HEK293 (cell line): Measurements from ENCODE around the gene PACRG.

Experiments
- PRDM10 ChIP-seq: fragments of 450-650 bp; formaldehyde crosslinking; IDR thresholded peaks from 2 replicates; pipeline ENCODE4 v1.5.1; 2016; ENCODE audit warnings: missing biosample characterization, missing genetic modification characterization
- ZBTB20 ChIP-seq: fragments of 450-650 bp; formaldehyde crosslinking; IDR thresholded peaks from 2 replicates; pipeline ENCODE4 v1.5.1; 2016; ENCODE audit warnings: missing biosample characterization, missing genetic modification characterization
- ZBTB48 ChIP-seq: fragments of 450-650 bp; formaldehyde crosslinking; IDR thresholded peaks from 2 replicates; pipeline ENCODE4 v1.5.1; 2016; ENCODE audit warnings: missing biosample characterization, missing genetic modification characterization
- ZNF10 ChIP-seq: fragments of 450-650 bp; formaldehyde crosslinking; IDR thresholded peaks from 2 replicates; pipeline ENCODE4 v1.5.1; 2017; ENCODE audit warnings: missing biosample characterization, missing genetic modification characterization
- ZNF174 ChIP-seq: fragments of 450-650 bp; formaldehyde crosslinking; IDR thresholded peaks from 2 replicates; pipeline ENCODE4 v1.5.0; 2017; ENCODE audit warnings: missing biosample characterization, mild to moderate bottlenecking, missing genetic modification characterization
- ZNF23 ChIP-seq: fragments of 450-650 bp; formaldehyde crosslinking; IDR thresholded peaks from 2 replicates; pipeline ENCODE4 v1.5.1; 2016; ENCODE audit warnings: missing biosample characterization, missing genetic modification characterization, borderline replicate concordance
- ZNF37A ChIP-seq: fragments of 450-650 bp; IDR thresholded peaks from 2 replicates; pipeline ENCODE4 v1.5.1; 2018; ENCODE audit warnings: missing biosample characterization, missing genetic modification characterization
- ZNF768 ChIP-seq: fragments of 450-650 bp; formaldehyde crosslinking; IDR thresholded peaks from 2 replicates; pipeline ENCODE4 v1.5.1; 2018; ENCODE audit warnings: missing biosample characterization, mild to moderate bottlenecking, missing genetic modification characterization
- ZNF792 ChIP-seq: fragments of 450-650 bp; formaldehyde crosslinking; IDR thresholded peaks from 2 replicates; pipeline ENCODE4 v1.5.1; 2016; ENCODE audit warnings: missing biosample characterization, missing genetic modification characterization
- ZSCAN4 ChIP-seq: fragments of 450-650 bp; formaldehyde crosslinking; IDR thresholded peaks from 2 replicates; pipeline ENCODE4 v1.5.1; 2017; ENCODE audit warnings: missing biosample characterization, missing genetic modification characterization
- TF ChIP-seq, protein P1 (sequence below): fragments of 450-650 bp; formaldehyde crosslinking; IDR thresholded peaks from 2 replicates; pipeline ENCODE4 v1.5.1; 2016; ENCODE audit warnings: missing biosample characterization, missing genetic modification characterization

DNA sequence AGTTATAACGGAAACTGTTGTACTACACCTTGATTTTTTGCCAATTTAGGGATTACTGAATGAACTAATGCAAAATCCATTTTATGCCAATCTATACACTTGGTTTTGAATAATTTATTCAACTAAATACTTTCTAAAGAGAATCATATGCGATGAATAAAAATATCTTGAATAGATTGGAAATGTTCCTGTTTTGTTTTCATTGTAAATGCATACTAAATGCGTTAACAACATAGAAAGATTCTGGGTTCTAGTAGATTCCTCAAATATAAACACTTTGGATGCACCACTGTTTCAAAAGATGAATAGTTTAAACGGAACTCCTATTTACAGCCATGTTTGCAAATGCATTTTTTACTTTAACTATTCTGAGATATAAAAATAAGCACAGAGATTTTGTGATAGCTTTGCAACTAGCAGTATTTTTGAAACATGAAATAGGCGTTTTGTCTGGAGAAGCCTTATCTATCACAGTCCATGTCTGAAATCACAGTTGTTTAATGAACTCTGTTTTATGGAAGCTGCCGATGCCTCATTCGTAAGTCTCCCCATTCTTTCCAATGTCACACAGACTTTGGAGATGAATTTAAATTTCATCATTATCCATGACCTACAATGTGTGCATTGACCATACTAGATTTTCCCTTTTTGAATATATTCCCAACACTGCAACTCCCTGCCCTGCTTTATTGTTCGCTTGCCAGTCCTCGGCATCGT is 409.1 kb downstream of the PACRG start:
- no peak for TF ChIP-seq ZNF174 (tag by site-specific recombination)
- no peak for TF ChIP-seq PRDM10 (tag by site-specific recombination)
- no peak for TF ChIP-seq ZBTB48 (tag by site-specific recombination)
- no peak for TF ChIP-seq ZBTB20 (tag by site-specific recombination)
- no peak for TF ChIP-seq ZNF37A (tag by site-specific recombination)
- no peak for TF ChIP-seq ZNF10 (tag by site-specific recombination)
- no peak for TF ChIP-seq ZNF23 (tag by site-specific recombination)
- TF ChIP-seq, protein P1, sequence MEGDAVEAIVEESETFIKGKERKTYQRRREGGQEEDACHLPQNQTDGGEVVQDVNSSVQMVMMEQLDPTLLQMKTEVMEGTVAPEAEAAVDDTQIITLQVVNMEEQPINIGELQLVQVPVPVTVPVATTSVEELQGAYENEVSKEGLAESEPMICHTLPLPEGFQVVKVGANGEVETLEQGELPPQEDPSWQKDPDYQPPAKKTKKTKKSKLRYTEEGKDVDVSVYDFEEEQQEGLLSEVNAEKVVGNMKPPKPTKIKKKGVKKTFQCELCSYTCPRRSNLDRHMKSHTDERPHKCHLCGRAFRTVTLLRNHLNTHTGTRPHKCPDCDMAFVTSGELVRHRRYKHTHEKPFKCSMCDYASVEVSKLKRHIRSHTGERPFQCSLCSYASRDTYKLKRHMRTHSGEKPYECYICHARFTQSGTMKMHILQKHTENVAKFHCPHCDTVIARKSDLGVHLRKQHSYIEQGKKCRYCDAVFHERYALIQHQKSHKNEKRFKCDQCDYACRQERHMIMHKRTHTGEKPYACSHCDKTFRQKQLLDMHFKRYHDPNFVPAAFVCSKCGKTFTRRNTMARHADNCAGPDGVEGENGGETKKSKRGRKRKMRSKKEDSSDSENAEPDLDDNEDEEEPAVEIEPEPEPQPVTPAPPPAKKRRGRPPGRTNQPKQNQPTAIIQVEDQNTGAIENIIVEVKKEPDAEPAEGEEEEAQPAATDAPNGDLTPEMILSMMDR (tag by site-specific recombination), result no peak
- TF ChIP-seq ZNF792 (tag by site-specific recombination), result no peak
- no peak for TF ChIP-seq ZNF768 (tag by site-specific recombination)
- TF ChIP-seq ZSCAN4, result no peak
